ENCODE results near the gene UBAC2.

- TF ChIP-seq POLR2A (IDR thresholded peaks at IDR 0.05; ENCODE audit: low read depth, low read length) (peak; percentile 47; the same call in 1 of the 2 replicates), POLR2AphosphoS5 (IDR thresholded peaks at IDR 0.05; ENCODE audit: low read depth, low read length) (no peak)
These were observed 233.7 kb downstream of the UBAC2 start for GRCh38 chr13:99434258-99434788.
